ENCODE measurements around the gene PARP9.

The PARP9 gene

GRCh38 chr3:122564155-122564912 lies at the start of gene PARP9, which contains the start of gene DTX3L:
Gene PARP9 (minus strand): TSS chr3:122564300. CDS start chr3:122559620, 4,680 bp downstream.
Gene DTX3L (plus strand): TSS chr3:122564338. CDS start chr3:122564427, 89 bp downstream.
- peak; percentile 75 for DNase-seq

- no peak for DNase-seq
Measured at GRCh38 chr3:122612696-122613095, 48.6 kb upstream of the PARP9 start.

- peak; percentile 85 for DNase-seq
Measured at GRCh38 chr3:122609798-122610559, 45.9 kb upstream of the PARP9 start.

- no peak for DNase-seq
Measured at GRCh38 chr3:122608916-122609315, 44.8 kb upstream of the PARP9 start.

- no peak for DNase-seq
Measured at GRCh38 chr3:122606330-122606729, 42.2 kb upstream of the PARP9 start.

GRCh38 chr3:122603056-122603455 lies 39.0 kb upstream of the PARP9 start:
- no peak for DNase-seq

- no peak for DNase-seq
Measured at GRCh38 chr3:122602011-122602710, 38.1 kb upstream of the PARP9 start.

GRCh38 chr3:122598556-122598955 lies 34.5 kb upstream of the PARP9 start:
- no peak for DNase-seq

GRCh38 chr3:122598151-122598550 lies 34.1 kb upstream of the PARP9 start:
- no peak for DNase-seq

GRCh38 chr3:122594025-122594424 lies 29.9 kb upstream of the PARP9 start:
- DNase-seq = no peak

GRCh38 chr3:122590610-122591009 lies 26.5 kb upstream of the PARP9 start:
- DNase-seq = no peak

- no peak for DNase-seq
Measured at GRCh38 chr3:122589297-122589696, 25.2 kb upstream of the PARP9 start.

GRCh38 chr3:122587572-122587971 lies 23.5 kb upstream of the PARP9 start:
- no peak for DNase-seq

GRCh38 chr3:122586773-122587485 lies 22.8 kb upstream of the PARP9 start:
- no peak for DNase-seq

GRCh38 chr3:122586098-122586497 lies 22.0 kb upstream of the PARP9 start:
- no peak for DNase-seq

GRCh38 chr3:122582390-122582789 lies 18.3 kb upstream of the PARP9 start:
- no peak for DNase-seq

- DNase-seq = no peak
Measured at GRCh38 chr3:122581622-122582021, 17.5 kb upstream of the PARP9 start.

GRCh38 chr3:122580470-122580869 lies 16.4 kb upstream of the PARP9 start:
- DNase-seq = no peak

- DNase-seq = no peak
Measured at GRCh38 chr3:122578069-122578740, 14.1 kb upstream of the PARP9 start.

GRCh38 chr3:122577409-122578031 lies 13.4 kb upstream of the PARP9 start, which contains the start of gene PARP15:
Gene PARP15 (plus strand): TSS chr3:122577650. CDS start chr3:122577668, 18 bp downstream.
- DNase-seq = peak; percentile 11

- peak; percentile 9 for DNase-seq
Measured at GRCh38 chr3:122576174-122576940, 12.3 kb upstream of the PARP9 start.
